OCI-LY3 (cell line): Measurements from ENCODE around the gene WASHC4.

Experiments used
- H2AFZ ChIP-seq: fragments of 200-600, 300-600 bp; shearing (Covaris generic); 2 replicates; pipeline ENCODE4 v1.6.0; 2014; ENCODE audit warnings: antibody characterized with exemption, low read depth, low read length
- H3K27ac ChIP-seq: fragments of 200-600, 300-600 bp; sonication (generic); 2 replicates; pipeline ENCODE4 v1.5.1; 2014; ENCODE audit warnings: mild to moderate bottlenecking, low read length, moderate library complexity, mixed read lengths
- H3K27me3 ChIP-seq: fragments of 200-600, 300-600 bp; sonication (generic); 2 replicates; pipeline ENCODE4 v1.6.1; 2014; ENCODE audit warnings: low read depth, low read length, mixed read lengths
- H3K36me3 ChIP-seq: fragments of 200-600, 300-600 bp; sonication (generic); replicated peaks from 2 replicates; pipeline ENCODE3; 2014; ENCODE audit warnings: low read depth, low read length, mixed read lengths
- H3K4me1 ChIP-seq: fragments of 300-600, 200-600 bp; sonication (generic); 2 replicates; pipeline ENCODE4 v1.6.1; 2014; ENCODE audit warnings: low read length, mixed read lengths
- H3K4me2 ChIP-seq: fragments of 200-600, 300-600 bp; sonication (generic); 2 replicates; pipeline ENCODE4 v1.6.1; 2014; ENCODE audit warnings: low read length, mixed read lengths
- H3K4me3 ChIP-seq: fragments of 300-600, 200-600 bp; sonication (generic); 2 replicates; pipeline ENCODE4 v1.5.1; 2014; ENCODE audit warnings: antibody characterized with exemption, mild to moderate bottlenecking, low read length, moderate library complexity
- H3K79me2 ChIP-seq: fragments of 300-600, 200-600 bp; shearing (Covaris generic); 2 replicates; pipeline ENCODE4 v1.6.1; 2014; ENCODE audit warnings: mild to moderate bottlenecking, low read length, mixed read lengths
- H3K9ac ChIP-seq: fragments of 300-600, 200-600 bp; shearing (Covaris generic); 2 replicates; pipeline ENCODE4 v1.6.0; 2014; ENCODE audit warnings: mild to moderate bottlenecking, low read length, moderate library complexity
- H3K9me3 ChIP-seq: fragments of 200-600, 300-600 bp; shearing (Covaris generic); 2 replicates; pipeline ENCODE4 v1.6.1; 2014; ENCODE audit warnings: low read length, mixed read lengths; ENCODE audit not compliant: insufficient read depth
- H4K20me1 ChIP-seq: fragments of 200-600, 300-600 bp; sonication (generic); 2 replicates; pipeline ENCODE4 v1.6.1; 2016; ENCODE audit warnings: low read length, mixed read lengths; ENCODE audit not compliant: insufficient read depth
- EZH2phosphoT487 ChIP-seq: fragments of 200-600 bp; shearing (Covaris generic); IDR thresholded peaks from 2 replicates; pipeline ENCODE4 v1.6.1; 2018; ENCODE audit warnings: antibody characterized with exemption, mixed run types, low read depth
- TF ChIP-seq, protein P1 (sequence below): fragments of 200-600, 300-600 bp; sonication (generic); IDR thresholded peaks from 2 replicates; pipeline ENCODE4 v1.5.1; 2014; ENCODE audit warnings: antibody characterized with exemption, low read length, low read depth

Gene WASHC4

DNA sequence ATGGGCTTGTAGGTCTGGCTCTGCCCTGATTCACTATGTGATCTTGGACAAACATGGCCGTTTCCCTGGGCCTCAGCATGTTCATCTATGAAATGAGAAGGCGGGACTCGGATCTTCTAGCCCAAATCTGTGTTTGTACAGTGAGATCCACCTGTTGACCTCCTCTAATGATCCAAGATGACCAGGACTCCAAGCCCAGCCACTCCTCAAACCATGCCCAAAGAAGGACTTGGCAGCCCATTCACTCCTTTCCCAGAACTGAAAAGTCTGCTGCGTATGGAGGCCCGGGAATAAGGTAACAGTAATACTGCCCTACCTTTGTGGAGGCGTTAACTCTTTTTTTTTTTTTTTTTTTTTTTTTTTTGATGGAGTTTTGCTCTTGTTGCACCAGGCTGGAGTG, 88.6 kb downstream of the WASHC4 start:
- Histone ChIP-seq H3K9me3 (no peaks in the 10 kb centered on the region), H2AFZ (no peak overlapping the region), H3K4me3 (no peak overlapping the region), H4K20me1 (no peaks in the 10 kb centered on the region), H3K27me3 (no peaks in the 10 kb centered on the region), H3K4me1 (peaks cover 11% of the 10 kb centered on the region), H3K9ac (no peak overlapping the region), H3K4me2 (no peak overlapping the region), H3K27ac (no peak overlapping the region), H3K79me2 (no peaks in the 10 kb centered on the region), H3K36me3 (peaks cover 40% of the 10 kb centered on the region)
- no peak for TF ChIP-seq EZH2phosphoT487
- TF ChIP-seq, protein P1, sequence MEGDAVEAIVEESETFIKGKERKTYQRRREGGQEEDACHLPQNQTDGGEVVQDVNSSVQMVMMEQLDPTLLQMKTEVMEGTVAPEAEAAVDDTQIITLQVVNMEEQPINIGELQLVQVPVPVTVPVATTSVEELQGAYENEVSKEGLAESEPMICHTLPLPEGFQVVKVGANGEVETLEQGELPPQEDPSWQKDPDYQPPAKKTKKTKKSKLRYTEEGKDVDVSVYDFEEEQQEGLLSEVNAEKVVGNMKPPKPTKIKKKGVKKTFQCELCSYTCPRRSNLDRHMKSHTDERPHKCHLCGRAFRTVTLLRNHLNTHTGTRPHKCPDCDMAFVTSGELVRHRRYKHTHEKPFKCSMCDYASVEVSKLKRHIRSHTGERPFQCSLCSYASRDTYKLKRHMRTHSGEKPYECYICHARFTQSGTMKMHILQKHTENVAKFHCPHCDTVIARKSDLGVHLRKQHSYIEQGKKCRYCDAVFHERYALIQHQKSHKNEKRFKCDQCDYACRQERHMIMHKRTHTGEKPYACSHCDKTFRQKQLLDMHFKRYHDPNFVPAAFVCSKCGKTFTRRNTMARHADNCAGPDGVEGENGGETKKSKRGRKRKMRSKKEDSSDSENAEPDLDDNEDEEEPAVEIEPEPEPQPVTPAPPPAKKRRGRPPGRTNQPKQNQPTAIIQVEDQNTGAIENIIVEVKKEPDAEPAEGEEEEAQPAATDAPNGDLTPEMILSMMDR, result no peak

DNA sequence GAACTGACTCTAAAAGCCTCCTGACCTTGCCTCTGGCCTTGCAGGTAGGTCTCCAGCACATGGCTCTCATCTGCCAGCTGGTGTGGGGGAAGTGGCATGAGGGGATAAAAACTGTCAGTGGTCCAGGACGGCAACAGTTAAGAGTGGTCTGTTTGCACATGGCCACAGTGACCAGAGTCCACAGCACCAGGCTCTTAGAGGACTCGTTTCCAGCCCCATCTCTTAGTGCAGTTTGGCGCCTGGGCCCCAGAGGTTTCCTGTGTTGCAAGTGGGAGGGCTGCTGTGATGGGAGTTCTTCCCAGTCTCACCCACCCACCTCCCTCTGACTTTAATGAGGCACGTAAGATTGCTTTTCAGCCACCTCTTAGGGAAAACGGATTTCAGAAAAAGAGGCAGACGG, 91.4 kb downstream of the WASHC4 start:
- Histone ChIP-seq H3K4me2 (no peak overlapping the region), H4K20me1 (no peaks in the 10 kb centered on the region), H3K9ac (no peak overlapping the region), H3K9me3 (no peaks in the 10 kb centered on the region), H3K4me1 (no peaks in the 10 kb centered on the region), H3K36me3 (peaks cover 27% of the 10 kb centered on the region), H3K27ac (no peak overlapping the region), H3K4me3 (no peak overlapping the region), H2AFZ (no peak overlapping the region), H3K79me2 (no peaks in the 10 kb centered on the region), H3K27me3 (no peaks in the 10 kb centered on the region)
- TF ChIP-seq EZH2phosphoT487, result no peak
- TF ChIP-seq, protein P1, result no peak

DNA sequence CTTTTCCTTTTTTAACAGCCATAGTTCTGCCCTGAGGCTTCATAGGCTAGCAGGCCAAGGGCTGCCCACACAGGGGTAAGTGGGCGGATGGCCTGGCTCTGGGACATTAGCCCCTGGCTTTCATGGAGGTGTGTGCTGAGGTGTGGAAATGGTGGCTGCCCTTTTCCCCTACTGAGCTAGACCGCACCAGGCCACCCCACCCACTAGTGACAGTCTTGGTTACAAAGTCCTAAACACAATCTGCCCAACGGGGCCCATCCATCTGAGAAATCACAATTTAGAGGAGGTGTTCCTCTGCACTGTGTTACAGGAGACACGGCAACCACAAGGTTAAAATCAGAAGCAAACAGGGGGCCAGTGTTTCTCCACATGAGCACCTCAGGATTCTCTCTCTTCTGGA, 92.9 kb downstream of the WASHC4 start:
- H3K36me3 ChIP-seq, result peaks cover 17% of the 10 kb centered on the region
- no peak overlapping the region for H2AFZ ChIP-seq
- H3K4me3 ChIP-seq, result no peak overlapping the region
- no peak for TF ChIP-seq EZH2phosphoT487
- TF ChIP-seq, protein P1, result no peak
- no peaks in the 10 kb centered on the region for H3K27me3 ChIP-seq
- no peaks in the 10 kb centered on the region for H3K9me3 ChIP-seq
- H3K79me2 ChIP-seq, result no peaks in the 10 kb centered on the region
- H3K9ac ChIP-seq, result no peak overlapping the region
- H3K4me1 ChIP-seq, result no peaks in the 10 kb centered on the region
- no peak overlapping the region for H3K27ac ChIP-seq
- H4K20me1 ChIP-seq, result no peaks in the 10 kb centered on the region
- H3K4me2 ChIP-seq, result no peak overlapping the region

DNA sequence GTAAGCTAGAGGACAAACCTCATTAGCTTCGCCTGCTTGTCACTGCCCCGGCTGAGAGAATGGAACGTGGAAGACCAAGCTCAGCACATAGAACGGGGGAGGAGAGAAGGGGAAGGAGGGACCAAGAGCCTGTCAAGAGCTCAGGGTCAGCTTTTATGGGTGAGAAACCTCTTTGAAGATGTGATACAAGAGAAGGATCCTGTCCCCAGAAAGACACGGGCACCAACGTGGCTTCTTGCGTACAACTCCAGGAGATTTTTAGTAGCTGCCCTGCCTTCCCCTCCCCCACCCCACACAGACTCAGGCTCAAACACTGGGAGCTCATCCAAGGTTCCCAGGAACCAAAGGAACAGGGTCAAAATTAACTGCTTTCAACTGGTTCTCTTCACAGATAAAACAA, 93.8 kb downstream of the WASHC4 start:
- H3K36me3 ChIP-seq, result peaks cover 15% of the 10 kb centered on the region
- H3K4me1 ChIP-seq, result no peaks in the 10 kb centered on the region
- no peaks in the 10 kb centered on the region for H3K27me3 ChIP-seq
- no peaks in the 10 kb centered on the region for H3K79me2 ChIP-seq
- H4K20me1 ChIP-seq, result no peaks in the 10 kb centered on the region
- no peak overlapping the region for H2AFZ ChIP-seq
- TF ChIP-seq, protein P1, result no peak
- TF ChIP-seq EZH2phosphoT487, result no peak
- no peak overlapping the region for H3K27ac ChIP-seq
- H3K4me3 ChIP-seq, result no peak overlapping the region
- H3K9me3 ChIP-seq, result no peaks in the 10 kb centered on the region
- H3K9ac ChIP-seq, result no peak overlapping the region
- no peak overlapping the region for H3K4me2 ChIP-seq
